Measurements from ENCODE around the gene GPR37.

Gene GPR37

DNA sequence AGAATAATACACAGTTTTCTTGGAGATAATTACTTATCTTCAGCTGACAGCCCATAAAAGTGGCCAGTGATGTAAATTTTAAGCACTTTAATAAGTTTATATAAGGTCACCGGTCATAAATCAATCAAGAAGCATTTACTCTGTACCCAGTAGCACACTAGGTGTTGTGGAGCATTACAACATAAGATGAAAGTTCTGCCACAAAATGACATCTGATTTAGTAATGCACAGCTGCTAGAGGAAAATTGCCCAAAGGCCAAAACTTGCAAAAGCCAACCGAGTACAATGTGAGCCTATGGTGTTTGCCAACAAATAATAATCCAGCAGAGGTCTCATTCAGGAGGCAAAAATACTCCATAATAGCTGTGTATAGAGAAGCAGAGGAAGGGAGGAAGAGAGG is 63.6 kb downstream of the GPR37 start:
- Histone ChIP-seq H3K9me2 (ENCODE audit: low read depth, low read length) (no peaks in the 10 kb centered on the region; the same call in 1 of the 2 replicates), H3K9ac (ENCODE audit: low read length) (no peak overlapping the region), H3K36me3 (ENCODE audit: insufficient read depth, low read length) (no peaks in the 10 kb centered on the region), H3K4me3 (ENCODE audit: low read depth, low read length, poor library complexity, severe bottlenecking) (no peak overlapping the region), H3K9me3 (ENCODE audit: low read length) (no peaks in the 10 kb centered on the region), H3K4me2 (ENCODE audit: low read length) (no peak overlapping the region), H2AFZ (ENCODE audit: low read length) (no peak overlapping the region), H3K4me1 (ENCODE audit: insufficient read depth, low read length, severe bottlenecking) (no peaks in the 10 kb centered on the region), H4K20me1 (ENCODE audit: insufficient read depth, low read length) (no peaks in the 10 kb centered on the region), H3K27me3 (ENCODE audit: insufficient read depth, low read length) (no peaks in the 10 kb centered on the region), H3F3A (ENCODE audit: insufficient read depth, low read length) (no peaks in the 10 kb centered on the region), H3K27ac (ENCODE audit: low read depth, low read length, poor library complexity, severe bottlenecking) (no peak overlapping the region), H3K79me2 (ENCODE audit: insufficient read depth, low read length) (no peaks in the 10 kb centered on the region)
- no peak for TF ChIP-seq CTCF (IDR thresholded peaks at IDR 0.05; ENCODE audit: low read length)
- no peak for TF ChIP-seq EZH2 (IDR thresholded peaks at IDR 0.05; ENCODE audit: borderline replicate concordance, low read length)

GRCh38 chr7:124700655-124701054 is 64.9 kb downstream of the GPR37 start:
- no peak overlapping the region for H3K4me2 ChIP-seq (ENCODE audit: low read length)
- no peaks in the 10 kb centered on the region for H3F3A ChIP-seq (ENCODE audit: insufficient read depth, low read length)
- no peak overlapping the region for H2AFZ ChIP-seq (ENCODE audit: low read length)
- no peak overlapping the region for H3K4me3 ChIP-seq (ENCODE audit: low read depth, low read length, poor library complexity, severe bottlenecking)
- no peaks in the 10 kb centered on the region for H3K9me3 ChIP-seq (ENCODE audit: low read length)
- H3K9me2 ChIP-seq (ENCODE audit: low read depth, low read length) = no peaks in the 10 kb centered on the region
- TF ChIP-seq CTCF (IDR thresholded peaks at IDR 0.05; ENCODE audit: low read length) (no peak), EZH2 (IDR thresholded peaks at IDR 0.05; ENCODE audit: borderline replicate concordance, low read length) (no peak)
- no peaks in the 10 kb centered on the region for H3K36me3 ChIP-seq (ENCODE audit: insufficient read depth, low read length)
- no peaks in the 10 kb centered on the region for H4K20me1 ChIP-seq (ENCODE audit: insufficient read depth, low read length)
- H3K79me2 ChIP-seq (ENCODE audit: insufficient read depth, low read length) = no peaks in the 10 kb centered on the region
- H3K9ac ChIP-seq (ENCODE audit: low read length) = no peak overlapping the region
- H3K27ac ChIP-seq (ENCODE audit: low read depth, low read length, poor library complexity, severe bottlenecking) = no peak overlapping the region
- no peaks in the 10 kb centered on the region for H3K4me1 ChIP-seq (ENCODE audit: insufficient read depth, low read length, severe bottlenecking)
- H3K27me3 ChIP-seq (ENCODE audit: insufficient read depth, low read length) = no peaks in the 10 kb centered on the region

- Histone ChIP-seq H3K4me1 (ENCODE audit: insufficient read depth, low read length, severe bottlenecking) (no peaks in the 10 kb centered on the region), H3F3A (ENCODE audit: insufficient read depth, low read length) (no peaks in the 10 kb centered on the region), H3K27ac (ENCODE audit: low read depth, low read length, poor library complexity, severe bottlenecking) (no peak overlapping the region)
Observed at GRCh38 chr7:124698964-124699363, 66.6 kb downstream of the GPR37 start.

More at GRCh38 chr7:124698964-124699363, 66.6 kb downstream of the GPR37 start:
- no peaks in the 10 kb centered on the region for H3K9me3 ChIP-seq (ENCODE audit: low read length)
- no peaks in the 10 kb centered on the region for H3K27me3 ChIP-seq (ENCODE audit: insufficient read depth, low read length)
- no peaks in the 10 kb centered on the region for H3K36me3 ChIP-seq (ENCODE audit: insufficient read depth, low read length)
- no peaks in the 10 kb centered on the region for H4K20me1 ChIP-seq (ENCODE audit: insufficient read depth, low read length)
- H3K4me3 ChIP-seq (ENCODE audit: low read depth, low read length, poor library complexity, severe bottlenecking) = no peak overlapping the region
- no peak overlapping the region for H3K9ac ChIP-seq (ENCODE audit: low read length)
- H3K9me2 ChIP-seq (ENCODE audit: low read depth, low read length) = no peaks in the 10 kb centered on the region
- H3K79me2 ChIP-seq (ENCODE audit: insufficient read depth, low read length) = no peaks in the 10 kb centered on the region
- H2AFZ ChIP-seq (ENCODE audit: low read length) = no peak overlapping the region
- TF ChIP-seq EZH2 (IDR thresholded peaks at IDR 0.05; ENCODE audit: borderline replicate concordance, low read length) (no peak), CTCF (IDR thresholded peaks at IDR 0.05; ENCODE audit: low read length) (no peak)
- H3K4me2 ChIP-seq (ENCODE audit: low read length) = no peak overlapping the region

Data from OCI-LY1 (cell line).